GM23248 (cell line): ENCODE measurements around the gene LYST.

Experiments used
- EZH2 ChIP-seq: fragments of 200-600 bp; sonication (generic); IDR thresholded peaks from 2 replicates; pipeline ENCODE4 v1.6.1; 2018; ENCODE audit warnings: antibody characterized with exemption, mild to moderate bottlenecking; ENCODE audit not compliant: insufficient read depth, poor library complexity, severe bottlenecking
- EZH2phosphoT487 ChIP-seq: fragments of 200-600 bp; sonication (generic); IDR thresholded peaks from 2 replicates; pipeline ENCODE4 v1.6.1; 2018; ENCODE audit warnings: antibody characterized with exemption, moderate library complexity, mild to moderate bottlenecking, low read depth; ENCODE audit not compliant: insufficient read depth

DNA sequence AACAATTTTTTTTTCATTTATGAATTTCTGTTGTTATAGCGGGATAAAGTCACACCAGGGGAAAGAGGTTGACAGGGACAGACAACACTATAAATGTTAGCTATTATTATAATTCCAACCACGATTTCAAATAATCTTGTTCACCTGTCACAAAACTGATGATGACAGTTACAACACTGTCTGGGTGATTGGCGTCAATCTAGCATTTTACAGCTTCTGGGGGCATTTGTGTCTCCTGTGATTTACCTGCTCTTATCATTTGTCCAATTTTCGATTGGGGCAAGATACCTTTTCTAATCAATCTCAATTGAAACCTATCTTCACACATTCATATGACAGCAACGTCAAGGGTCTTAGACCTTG lies 44.6 kb upstream of the LYST start:
- TF ChIP-seq EZH2, result no peak
- TF ChIP-seq EZH2phosphoT487, result no peak
